GM11168 (cell line): ENCODE measurements around the gene GLRX5.

Experiments used
- in situ Hi-C: fragments of 300-500 bp; cut with MboI; formaldehyde crosslinking; loops from one replicate; pipeline ENCODE4 v1.12.0; 2022; ENCODE audit warnings: low sequenced_read_pairs; ENCODE audit not compliant: unreplicated experiment

Gene GLRX5

DNA sequence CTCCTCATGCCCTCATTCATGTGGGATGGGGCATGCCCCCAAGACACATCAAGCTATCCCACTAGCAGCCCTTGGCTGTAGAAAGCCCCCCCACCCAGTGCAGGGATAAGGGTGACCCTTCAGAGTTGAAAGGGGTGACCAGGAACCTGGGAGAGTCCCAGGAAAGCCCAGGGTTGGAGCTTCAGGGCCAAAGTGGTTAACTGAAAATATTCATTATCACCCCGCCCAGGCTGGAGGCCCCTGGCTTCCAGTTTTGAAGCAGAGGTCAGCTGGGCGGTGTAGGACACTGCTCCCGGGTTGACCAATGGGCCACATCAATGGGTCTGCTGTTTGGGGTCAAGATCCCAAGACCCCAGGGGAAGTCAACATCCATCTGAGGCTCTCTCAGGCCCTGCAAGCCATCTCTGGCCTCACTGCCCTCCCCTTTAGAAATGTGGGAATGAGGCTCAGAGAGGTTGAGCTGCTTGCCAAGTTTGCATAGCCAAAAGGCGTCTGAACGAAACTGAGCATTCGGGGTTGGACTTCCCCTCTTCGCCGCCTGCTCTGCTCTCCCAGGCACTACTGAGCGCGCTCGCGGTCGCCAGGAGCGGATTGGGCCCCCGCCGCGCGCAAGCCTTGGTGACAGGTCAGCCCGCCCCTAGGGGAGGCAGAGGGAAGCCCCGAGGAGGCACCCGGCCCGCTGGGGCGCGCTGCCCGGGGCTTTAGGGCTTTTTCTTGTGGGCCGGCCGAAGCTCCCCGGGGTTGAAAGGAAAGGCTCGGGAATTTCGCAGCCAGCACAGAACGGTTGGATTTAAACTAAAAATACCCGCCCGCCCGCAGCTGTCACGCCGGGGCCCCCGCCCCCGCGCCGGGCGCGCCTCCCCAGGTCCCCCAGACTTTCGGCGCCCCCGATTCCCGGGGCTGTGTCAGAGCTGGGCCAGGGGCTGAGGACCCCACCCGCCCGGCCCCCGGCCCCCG, 19.0 kb upstream of the GLRX5 start:
- in situ Hi-C loops, result no loop called here

DNA sequence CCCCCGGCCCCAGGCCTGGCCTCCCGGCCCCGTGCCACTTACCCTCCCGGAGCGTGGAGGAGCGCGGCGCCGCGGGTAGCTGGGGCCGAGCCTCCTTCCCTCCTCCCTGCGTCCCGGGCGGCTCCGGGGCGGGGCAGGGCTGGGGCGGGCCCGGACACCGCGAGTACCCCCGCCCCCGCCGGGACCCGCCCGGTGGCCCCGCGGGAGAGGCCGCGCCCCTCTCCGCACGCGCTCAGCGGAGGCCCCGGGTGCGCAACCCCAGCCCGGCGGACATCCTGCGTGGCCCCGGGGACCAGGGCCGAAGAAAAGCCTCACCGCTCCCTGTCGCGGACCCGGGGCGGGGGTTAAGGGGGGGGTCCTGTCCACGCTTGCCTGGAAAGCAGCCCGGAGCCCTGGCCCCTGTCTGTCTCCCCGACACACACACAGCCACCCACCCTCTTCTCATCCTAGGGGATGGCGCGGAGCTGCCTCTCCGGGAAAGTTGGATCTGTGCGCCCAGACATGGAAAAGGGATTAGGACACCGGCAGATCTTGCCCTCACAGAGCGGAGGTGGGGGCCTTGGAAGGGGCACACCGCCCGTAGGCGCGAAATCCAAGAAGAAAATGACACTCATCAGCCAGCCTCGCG, 18.2 kb upstream of the GLRX5 start, which contains the start of gene SYNE3:
SYNE3 (minus strand) TSS at position 97 of the 628 bp plus-strand sequence. CDS start 40,829 bp downstream, outside the sequence.
- in situ Hi-C loops, result no loop called here

DNA sequence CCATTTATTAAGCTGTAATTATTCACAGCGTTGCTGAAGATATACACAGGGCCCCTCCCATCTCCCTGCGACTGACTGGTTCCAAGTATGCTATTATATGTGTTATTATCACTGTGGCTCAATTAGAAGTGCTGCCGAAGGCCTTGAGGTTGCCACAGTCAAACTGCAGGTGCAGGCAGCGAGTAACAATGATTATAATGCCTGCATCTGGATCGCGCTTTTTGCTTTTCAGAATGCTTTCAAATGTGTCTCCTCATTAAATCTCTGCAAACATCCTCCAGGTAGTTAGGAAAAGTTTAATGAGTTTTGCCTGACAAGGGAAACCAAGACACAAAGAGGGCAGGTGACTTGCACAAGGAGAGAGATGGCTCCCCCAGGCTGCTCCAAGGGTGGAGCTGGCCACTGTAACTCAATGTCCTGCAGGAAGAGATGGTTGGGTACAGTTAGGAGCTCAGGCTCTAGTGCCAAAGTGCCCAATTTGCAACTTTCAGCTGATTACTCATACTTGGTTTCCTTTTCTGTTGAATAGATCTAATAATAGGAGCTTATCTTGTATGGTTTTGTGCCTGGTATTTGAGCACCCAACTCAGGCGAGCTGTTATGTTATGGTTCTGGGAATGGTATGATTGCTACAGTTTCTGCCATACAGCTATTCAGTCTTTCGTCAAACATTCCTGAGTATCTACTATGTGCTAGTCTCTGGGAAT, 16.7 kb upstream of the GLRX5 start:
- in situ Hi-C loops, result no loop called here

DNA sequence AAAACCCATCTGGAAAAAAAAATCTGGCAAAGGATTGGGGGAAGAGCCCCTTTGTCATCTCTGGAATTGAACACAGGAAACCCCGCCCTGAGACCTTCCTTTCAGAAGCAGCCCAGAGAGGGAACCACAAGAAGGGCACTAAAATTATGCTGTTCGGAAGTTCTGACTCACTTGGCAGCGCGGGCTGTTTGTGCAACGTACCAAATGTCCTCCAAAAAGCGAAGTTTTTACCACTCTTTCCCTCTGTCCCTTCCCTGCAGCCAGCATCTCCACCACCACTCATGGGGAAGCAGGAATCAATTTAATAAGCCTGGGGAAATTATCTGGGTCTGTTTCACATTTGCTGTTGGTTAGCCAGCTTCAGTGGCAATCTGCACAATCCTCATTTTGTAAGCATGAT, 15.2 kb upstream of the GLRX5 start:
- in situ Hi-C loops, result no loop called here

DNA sequence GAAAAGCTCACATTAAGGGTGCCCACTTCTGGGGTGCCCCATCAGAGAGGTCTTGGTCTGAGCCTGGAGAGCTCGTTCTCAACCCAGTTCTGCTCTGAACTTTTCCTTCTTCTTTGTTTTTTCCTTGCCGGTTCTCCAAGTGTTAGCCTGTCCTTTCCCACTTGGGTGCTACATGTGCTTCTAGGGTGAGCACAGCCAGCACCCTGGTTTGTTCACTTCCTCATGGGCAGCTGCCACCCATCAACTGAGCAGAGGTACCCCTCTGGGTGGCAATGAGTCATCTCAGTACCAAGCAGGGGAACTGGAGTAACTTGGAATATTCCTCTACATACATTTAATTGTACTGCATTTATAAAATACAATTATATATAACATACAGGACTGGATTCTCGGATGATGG, 14.5 kb upstream of the GLRX5 start:
- in situ Hi-C loops, result no loop called here

DNA sequence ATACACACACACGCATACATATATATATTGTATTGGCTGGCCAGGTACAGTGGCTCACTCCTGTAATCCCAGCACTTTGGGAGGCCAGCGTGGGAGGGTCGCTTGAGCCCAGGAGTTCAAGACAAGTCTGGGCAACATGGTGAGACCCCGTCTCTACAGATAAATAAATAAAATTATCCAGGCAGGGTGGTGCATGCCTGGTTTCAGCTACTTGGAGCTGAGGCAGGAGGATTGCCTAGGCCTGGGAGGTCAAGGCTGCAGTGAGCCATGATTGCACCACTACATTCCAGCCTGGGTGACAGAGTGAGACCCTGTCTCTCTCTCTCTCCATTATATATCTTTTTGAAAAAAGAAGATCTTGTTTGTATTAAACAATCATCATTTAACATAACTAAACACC, 13.8 kb upstream of the GLRX5 start:
- in situ Hi-C loops, result no loop called here

DNA sequence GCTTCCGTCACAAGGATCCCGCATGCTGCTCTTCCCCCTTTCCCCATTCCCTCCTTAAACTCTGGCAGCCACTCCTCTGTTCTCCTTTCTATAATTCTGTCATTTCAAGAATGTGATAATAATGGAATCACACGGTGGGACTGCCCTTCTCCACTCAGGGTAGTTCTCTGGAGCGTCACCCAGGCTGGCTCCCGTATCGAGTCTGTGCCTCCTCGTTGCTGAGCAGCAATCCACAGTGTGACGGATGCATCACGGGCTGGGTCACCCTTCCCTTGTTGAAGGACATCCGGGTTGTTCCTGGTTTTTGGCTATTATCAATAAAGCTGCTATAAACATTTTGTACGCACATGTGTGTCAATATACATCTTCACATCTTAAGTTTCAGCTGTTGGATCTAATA, 12.7 kb upstream of the GLRX5 start:
- in situ Hi-C loops, result no loop called here

DNA sequence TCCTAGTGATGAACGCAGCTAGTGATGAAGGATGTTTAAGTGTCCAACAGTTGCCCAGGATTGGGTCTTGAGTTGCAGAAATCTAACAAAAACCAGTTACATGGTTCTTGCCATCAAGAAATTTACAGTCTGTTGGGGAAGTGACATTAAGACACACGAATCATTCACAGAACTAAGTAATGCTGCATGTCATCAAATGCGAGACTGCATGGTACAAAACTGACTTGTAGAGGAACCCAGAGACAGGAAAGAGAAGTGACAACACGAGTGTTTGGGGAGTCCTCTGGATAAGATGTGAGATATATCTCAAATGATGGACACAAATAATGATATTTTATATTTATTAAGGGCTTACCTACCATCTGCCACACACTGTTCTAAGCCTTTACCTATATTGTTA, 12.3 kb upstream of the GLRX5 start:
- in situ Hi-C loops, result no loop called here

DNA sequence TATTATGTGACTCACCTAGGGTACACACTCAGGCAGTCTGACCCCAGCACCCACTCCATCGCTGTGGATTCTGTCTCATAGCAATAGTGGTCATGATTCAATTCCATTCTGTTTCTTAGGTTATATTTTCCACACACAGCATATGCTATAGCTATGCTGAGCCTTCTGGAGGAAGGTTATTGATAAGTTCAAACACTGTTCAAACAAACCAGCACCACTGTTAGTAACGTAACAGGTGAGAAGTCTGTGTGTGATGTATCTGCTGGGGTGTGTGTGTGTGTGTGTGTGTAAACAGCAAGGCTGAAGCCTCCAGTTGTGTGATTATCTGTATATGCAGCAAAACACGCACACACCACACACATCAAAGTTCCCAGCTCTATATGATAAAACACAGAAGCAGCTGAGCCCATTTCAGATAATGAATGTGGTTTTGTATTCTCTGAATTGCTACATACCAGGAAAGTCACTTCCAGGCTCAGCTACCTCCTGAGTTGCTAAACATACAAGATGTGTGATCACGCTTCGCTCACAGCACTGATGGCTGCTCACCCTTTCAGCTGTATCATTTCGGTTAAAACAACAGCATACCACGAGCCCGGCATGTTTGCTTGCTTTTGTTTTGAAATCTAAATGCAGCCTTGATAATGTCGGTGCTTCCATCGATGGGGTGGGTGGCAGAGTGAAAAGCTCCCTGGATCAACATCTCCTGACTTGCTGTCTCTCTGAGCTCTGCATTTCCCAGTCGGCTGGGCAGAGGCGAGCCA, 11.6 kb upstream of the GLRX5 start:
- in situ Hi-C loops, result no loop called here

DNA sequence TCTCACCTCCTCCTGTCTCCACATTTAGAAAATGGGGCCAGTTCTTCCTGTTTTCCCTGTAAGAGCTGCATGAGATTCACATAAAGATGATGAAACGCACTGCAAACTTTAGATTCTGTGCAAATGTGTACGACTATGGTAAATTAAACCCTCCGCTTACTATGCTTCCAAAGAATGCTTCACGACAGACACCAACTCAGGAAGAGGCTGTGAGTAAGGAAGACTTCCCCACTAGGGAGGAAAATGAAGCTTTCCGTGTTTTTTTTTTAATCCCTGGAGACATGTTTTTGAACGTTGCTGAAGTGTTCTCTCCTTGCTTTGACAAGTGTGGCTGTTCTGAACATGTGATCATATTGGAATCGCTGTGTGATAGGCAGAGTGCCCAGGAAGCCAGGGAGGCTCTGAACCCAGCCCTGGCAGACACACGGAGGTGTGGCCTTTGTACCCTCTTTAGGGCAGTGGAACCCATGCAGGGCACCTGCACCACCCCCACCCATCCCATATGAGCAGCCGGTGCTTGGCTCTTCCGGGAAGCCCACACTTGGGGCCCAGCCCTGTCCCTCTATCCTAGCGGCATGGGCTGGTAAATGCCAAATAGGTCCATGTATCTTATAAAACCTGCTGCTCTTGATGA, 10.9 kb upstream of the GLRX5 start:
- in situ Hi-C loops, result no loop called here

DNA sequence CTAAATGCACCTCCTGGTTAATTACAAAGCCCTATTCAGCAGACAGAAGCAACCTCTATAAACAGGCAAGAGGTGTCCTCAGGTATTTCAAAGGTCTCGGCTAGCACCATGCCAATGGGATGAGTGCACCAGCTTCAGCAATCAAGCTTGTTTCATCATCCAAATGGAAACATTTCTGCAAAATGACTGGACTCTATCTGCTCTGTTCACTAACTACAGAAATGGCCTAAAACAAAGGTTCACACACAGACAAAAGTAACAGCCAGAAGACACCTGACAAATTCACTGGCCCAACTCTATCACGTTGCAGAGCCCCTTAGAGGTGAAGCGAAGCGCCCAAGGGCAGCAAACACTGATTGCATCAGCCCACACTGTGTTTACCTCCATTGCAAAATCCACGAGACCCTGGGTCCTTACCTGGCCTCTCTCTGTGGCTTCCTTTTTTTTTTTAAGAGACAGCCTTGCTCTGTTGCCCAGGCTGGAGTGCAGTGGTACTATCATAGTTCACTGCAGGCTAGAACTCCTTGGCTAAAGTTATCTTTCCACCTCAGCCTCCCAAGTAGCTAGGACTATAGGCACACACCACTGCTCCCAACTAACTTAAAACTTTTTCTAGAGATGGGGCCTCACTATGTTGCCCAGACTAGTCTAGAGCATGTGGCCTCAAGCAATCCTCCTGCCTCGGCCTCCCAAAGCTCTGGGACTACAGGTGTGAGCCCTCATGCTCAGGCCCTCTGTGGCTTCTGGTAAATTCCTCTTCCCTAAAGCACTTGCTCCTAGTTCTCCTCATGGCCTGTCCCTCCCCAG, 9.9 kb upstream of the GLRX5 start:
- in situ Hi-C loops, result no loop called here

DNA sequence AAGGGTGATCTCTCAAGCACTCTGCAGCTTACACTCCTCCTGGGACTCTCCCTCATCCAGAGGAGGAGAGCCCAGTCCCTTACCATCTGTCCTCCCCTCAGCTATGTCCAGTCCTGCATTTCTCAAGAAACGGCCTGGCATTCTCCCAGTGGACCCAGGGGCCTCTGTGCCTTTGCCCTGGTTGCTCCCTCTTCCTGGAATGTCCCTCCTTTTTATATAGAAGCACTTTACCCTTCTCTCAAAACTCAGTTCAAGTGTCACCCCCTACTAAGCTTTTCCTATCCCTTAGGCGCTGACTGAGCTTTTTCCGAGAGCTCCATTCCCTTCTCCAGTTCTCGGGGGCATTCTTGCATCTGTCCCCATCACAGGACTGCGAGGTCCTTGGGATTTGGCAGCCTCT, 8.9 kb upstream of the GLRX5 start:
- in situ Hi-C loops, result no loop called here

DNA sequence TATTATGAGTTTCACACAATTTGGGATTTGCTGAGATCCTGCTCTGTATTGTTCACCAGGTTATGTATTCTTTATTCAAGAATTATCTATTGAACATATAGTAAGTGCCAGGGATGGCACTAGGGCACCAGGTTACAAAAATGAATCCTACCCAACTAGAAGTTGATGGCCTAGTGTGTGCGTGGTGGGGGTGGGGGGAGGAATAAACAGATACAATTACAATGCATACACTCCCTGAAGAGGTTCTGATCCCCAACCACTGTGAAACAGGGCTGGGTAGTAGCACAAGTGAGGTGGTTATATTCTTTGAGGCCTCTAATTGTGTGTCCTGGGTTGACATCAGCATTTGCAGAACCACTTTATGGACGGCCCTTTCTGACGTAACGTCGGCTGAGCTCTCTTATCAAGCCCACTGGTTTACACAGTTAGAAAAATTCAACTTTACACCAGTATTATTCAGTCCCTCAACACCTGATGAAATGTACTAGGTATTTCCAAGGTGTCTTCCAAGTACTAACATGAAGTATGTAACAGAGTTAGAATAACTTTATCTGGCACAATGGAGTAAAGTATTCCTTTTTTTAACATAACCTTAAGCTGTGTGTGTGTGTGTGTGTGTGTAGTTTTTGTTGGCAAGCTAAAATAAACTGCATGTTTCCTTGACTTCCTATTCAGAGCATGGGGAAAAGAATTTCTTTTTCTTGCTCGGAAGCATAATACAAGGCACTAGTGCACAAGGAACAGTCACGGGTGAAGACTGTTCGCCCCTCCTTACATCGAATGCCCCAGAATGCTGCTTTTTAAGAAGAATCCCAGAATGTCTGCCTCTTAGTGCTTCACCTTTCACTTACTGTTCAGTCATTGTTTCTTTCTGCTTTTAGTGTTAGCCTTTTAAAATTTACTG, 8.1 kb upstream of the GLRX5 start:
- in situ Hi-C loops, result no loop called here

DNA sequence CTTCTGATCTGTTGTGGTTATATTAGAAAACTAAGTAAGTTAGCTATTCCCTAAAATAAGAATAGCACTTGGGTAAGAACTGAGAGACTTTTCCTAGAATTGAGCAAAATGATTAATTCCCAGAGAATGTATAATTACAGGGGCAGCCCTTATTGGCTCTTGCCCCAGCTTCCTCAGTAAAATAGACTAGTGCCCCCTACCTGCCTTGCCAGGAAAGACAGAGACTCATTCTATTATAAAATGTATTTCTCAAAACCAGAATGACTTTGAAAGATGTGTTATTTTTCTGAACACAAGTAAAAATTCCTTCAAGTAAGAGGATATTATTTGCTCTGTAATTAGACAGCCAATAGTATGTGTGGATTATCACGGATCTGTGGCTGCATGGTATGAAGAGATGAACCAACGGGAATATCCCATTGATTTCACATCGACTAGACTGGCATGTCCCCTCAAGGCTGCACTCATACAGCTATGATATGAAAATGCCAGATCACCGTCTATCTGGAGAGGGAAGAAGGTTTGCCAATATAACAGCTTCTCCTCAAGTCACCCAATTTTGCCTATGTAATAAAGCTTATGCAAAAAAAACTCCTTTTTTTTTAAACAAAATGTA, 7.4 kb upstream of the GLRX5 start:
- in situ Hi-C loops, result no loop called here

DNA sequence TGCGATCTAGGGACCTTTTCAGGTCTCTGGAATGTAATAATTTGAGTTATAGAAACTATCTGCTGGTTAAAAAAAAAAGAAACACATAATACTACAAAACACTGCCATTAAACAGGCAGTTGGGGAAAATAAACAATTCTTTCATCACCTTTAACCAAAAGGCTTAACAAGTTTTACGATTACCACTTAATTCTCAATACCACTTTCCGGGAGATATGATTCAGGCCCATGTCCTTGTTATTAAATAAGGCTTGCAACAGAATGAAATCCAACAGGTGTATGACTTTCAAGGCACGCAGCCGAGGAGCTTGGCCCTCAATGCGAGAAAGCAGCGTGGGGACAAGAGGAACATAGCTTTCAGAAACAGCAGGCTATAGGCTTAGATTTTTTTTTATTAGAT, 5.6 kb upstream of the GLRX5 start:
- in situ Hi-C loops, result no loop called here

DNA sequence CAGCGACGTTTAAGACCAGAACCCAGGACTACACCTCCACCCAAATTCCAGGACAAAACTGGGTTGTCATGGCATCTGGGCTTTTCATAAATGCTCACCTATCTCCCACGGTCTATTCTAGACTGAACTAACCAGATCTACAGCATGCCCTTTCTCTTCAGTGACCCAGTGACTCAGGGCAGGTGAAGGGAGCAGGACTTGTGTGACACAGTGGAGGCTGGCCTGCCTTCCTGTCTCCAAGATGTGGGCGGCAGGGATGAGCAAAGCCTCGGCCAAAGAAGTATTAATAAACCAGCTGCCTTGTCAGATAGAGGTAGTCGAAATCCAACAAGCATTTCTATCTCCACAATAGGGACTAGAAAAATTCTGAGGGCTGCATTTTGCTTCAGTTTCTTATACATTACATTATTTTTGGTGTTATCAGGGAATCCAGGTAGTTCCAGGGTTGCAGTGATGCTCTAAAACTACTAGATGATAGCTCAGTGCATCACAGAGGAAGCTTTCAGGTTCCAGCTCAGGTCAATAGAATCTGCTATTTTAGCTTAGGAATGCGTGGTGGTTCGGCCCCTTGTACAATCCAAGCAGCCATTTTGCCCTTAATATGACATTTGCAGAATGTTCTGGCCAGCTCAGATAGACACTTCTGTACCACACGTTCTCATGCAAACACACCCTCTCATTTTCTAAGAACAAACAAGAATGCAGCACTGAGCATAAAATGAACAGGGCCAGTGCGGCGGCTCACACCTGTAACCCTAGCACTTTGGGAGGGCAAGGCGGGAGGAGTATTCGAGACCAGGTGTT, 4.2 kb upstream of the GLRX5 start:
- in situ Hi-C loops, result loop anchor here (10.0 kb wide), 1 partner anchor 96 kb away; no protein-coding TSS in a partner anchor

DNA sequence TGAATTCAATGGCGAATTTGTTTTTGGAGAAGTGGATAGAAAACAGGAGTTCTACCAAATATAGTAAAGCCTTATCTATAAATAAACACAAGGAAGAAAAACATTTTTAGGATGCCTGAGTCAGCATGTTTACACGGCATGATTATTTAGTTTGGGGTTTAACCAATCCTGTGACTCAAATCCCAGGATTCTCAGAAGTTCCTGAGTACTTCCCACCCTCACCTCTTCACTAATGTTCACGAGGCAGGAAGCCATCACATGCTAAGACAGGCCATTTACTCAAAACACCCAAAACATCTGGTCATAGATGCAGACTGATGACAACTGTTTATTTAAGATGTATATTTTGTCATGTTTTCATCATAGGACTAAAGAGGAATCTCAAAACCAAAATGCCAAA, 3.4 kb upstream of the GLRX5 start:
- in situ Hi-C loops, result loop anchor here (10.0 kb wide), 1 partner anchor 97 kb away; no protein-coding TSS in a partner anchor
